Endothelial cell of hepatic sinusoid (primary cell): ENCODE measurements around the gene C4BPB.
"Not testable (repeated sequence)": the region's sequence is repeated elsewhere in the genome, so short reads cannot be mapped to it uniquely, and the experiment has no call there.

Experiments used
- in situ Hi-C: cut with HindIII; loops from 2 replicates; pipeline ENCODE4 v1.10.0; 2017; ENCODE audit warnings: low sequenced_read_pairs

C4BPB gene

GRCh38 chr1:207088701-207089626 is at the start of gene C4BPB:
Gene C4BPB, plus strand, starts transcription at chr1:207088860. Its CDS starts 672 bp downstream, at chr1:207089532.
- in situ Hi-C loops = no loop called here

- in situ Hi-C loops = no loop called here
Measured at GRCh38 chr1:207039380-207040180, 49.1 kb upstream of the C4BPB start.

GRCh38 chr1:207040181-207040533 is 48.5 kb upstream of the C4BPB start:
- in situ Hi-C loops = no loop called here

- in situ Hi-C loops = not testable (repeated sequence)
Measured at GRCh38 chr1:207041397-207041796, 47.3 kb upstream of the C4BPB start.

GRCh38 chr1:207045453-207045852 is 43.2 kb upstream of the C4BPB start:
- in situ Hi-C loops = no loop called here

- in situ Hi-C loops = no loop called here
Measured at GRCh38 chr1:207047505-207047904, 41.2 kb upstream of the C4BPB start.

GRCh38 chr1:207048041-207048440 is 40.6 kb upstream of the C4BPB start:
- in situ Hi-C loops = no loop called here

- in situ Hi-C loops = no loop called here
Measured at GRCh38 chr1:207049054-207049453, 39.6 kb upstream of the C4BPB start.

- in situ Hi-C loops = no loop called here
Measured at GRCh38 chr1:207049514-207049913, 39.1 kb upstream of the C4BPB start.

- in situ Hi-C loops = no loop called here
Measured at GRCh38 chr1:207049974-207050391, 38.7 kb upstream of the C4BPB start.

GRCh38 chr1:207050480-207051190 is 38.0 kb upstream of the C4BPB start:
- in situ Hi-C loops = no loop called here

- in situ Hi-C loops = no loop called here
Measured at GRCh38 chr1:207051191-207051943, 37.3 kb upstream of the C4BPB start, which contains the start of gene YOD1. Gene YOD1, minus strand, starts transcription at chr1:207051208. Its CDS starts 178 bp downstream, at chr1:207051030.

- in situ Hi-C loops = no loop called here
Measured at GRCh38 chr1:207052911-207053769, 35.5 kb upstream of the C4BPB start, which contains the start of gene PFKFB2. Gene PFKFB2, plus strand, starts transcription at chr1:207053275. Its CDS starts 1,443 bp downstream, at chr1:207054718.

- in situ Hi-C loops = no loop called here
Measured at GRCh38 chr1:207054491-207054890, 34.2 kb upstream of the C4BPB start.

GRCh38 chr1:207055386-207056001 is 33.2 kb upstream of the C4BPB start:
- in situ Hi-C loops = no loop called here

GRCh38 chr1:207056673-207057072 is 32.0 kb upstream of the C4BPB start:
- in situ Hi-C loops = no loop called here

- in situ Hi-C loops = no loop called here
Measured at GRCh38 chr1:207058252-207058651, 30.4 kb upstream of the C4BPB start.

- in situ Hi-C loops = no loop called here
Measured at GRCh38 chr1:207058878-207059867, 29.5 kb upstream of the C4BPB start.
